ENCODE data around the gene RAB28.

DNA sequence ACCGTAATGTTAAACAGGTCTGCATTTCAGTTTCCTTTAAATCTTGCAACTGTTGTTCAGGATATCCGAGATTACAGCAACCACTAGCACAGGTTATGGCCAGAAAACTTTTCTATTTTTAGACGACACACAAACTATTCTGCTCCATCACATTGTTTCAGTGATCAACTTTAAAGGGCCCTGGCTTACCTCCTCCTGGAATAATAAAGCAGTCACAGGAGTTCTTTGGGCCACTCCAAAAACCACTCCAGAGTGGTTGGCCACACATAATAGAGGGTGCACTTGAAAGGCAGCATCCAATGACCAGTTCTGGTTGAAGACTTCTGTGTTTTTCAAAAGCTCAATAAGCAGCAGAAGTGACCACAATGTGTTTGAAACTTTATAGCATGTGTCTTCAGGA lies 118.9 kb downstream of the RAB28 start:
- TF ChIP-seq, protein P1, sequence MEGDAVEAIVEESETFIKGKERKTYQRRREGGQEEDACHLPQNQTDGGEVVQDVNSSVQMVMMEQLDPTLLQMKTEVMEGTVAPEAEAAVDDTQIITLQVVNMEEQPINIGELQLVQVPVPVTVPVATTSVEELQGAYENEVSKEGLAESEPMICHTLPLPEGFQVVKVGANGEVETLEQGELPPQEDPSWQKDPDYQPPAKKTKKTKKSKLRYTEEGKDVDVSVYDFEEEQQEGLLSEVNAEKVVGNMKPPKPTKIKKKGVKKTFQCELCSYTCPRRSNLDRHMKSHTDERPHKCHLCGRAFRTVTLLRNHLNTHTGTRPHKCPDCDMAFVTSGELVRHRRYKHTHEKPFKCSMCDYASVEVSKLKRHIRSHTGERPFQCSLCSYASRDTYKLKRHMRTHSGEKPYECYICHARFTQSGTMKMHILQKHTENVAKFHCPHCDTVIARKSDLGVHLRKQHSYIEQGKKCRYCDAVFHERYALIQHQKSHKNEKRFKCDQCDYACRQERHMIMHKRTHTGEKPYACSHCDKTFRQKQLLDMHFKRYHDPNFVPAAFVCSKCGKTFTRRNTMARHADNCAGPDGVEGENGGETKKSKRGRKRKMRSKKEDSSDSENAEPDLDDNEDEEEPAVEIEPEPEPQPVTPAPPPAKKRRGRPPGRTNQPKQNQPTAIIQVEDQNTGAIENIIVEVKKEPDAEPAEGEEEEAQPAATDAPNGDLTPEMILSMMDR (IDR thresholded peaks at IDR 0.05; ENCODE audit: low read length): no peak
- TF ChIP-seq EZH2phosphoT487 (IDR thresholded peaks at IDR 0.05; ENCODE audit: low read length) (no peak), EZH2 (optimal IDR thresholded peaks at IDR 0.05; ENCODE audit: low read depth, low read length) (no peak)

Data from MM.1S (cell line).